GM12872 (cell line): ENCODE measurements around the gene TRAPPC6A.

Experiments
- CTCF ChIP-seq: IDR thresholded peaks from 3 replicates; pipeline ENCODE4 v1.5.1; 2011; ENCODE audit warnings: low read depth, mild to moderate bottlenecking, low read length, moderate library complexity; ENCODE audit not compliant: insufficient read depth

TRAPPC6A gene

GRCh38 chr19:45202637-45203036 is 24.6 kb upstream of the TRAPPC6A start:
- TF ChIP-seq CTCF: no peak

- no peak for TF ChIP-seq CTCF
Observed at GRCh38 chr19:45200568-45200967, 22.5 kb upstream of the TRAPPC6A start.

GRCh38 chr19:45195764-45196163 is 17.7 kb upstream of the TRAPPC6A start:
- TF ChIP-seq CTCF: no peak

GRCh38 chr19:45191375-45191774 is 13.3 kb upstream of the TRAPPC6A start:
- TF ChIP-seq CTCF: no peak

- TF ChIP-seq CTCF: no peak
Observed at GRCh38 chr19:45189971-45190370, 11.9 kb upstream of the TRAPPC6A start.

- TF ChIP-seq CTCF: peak; percentile 77
Observed at GRCh38 chr19:45187421-45188100, 9.5 kb upstream of the TRAPPC6A start.

GRCh38 chr19:45186509-45187334 is 8.7 kb upstream of the TRAPPC6A start:
- no peak for TF ChIP-seq CTCF
